ENCODE data around the gene UNC50.

Gene UNC50

DNA sequence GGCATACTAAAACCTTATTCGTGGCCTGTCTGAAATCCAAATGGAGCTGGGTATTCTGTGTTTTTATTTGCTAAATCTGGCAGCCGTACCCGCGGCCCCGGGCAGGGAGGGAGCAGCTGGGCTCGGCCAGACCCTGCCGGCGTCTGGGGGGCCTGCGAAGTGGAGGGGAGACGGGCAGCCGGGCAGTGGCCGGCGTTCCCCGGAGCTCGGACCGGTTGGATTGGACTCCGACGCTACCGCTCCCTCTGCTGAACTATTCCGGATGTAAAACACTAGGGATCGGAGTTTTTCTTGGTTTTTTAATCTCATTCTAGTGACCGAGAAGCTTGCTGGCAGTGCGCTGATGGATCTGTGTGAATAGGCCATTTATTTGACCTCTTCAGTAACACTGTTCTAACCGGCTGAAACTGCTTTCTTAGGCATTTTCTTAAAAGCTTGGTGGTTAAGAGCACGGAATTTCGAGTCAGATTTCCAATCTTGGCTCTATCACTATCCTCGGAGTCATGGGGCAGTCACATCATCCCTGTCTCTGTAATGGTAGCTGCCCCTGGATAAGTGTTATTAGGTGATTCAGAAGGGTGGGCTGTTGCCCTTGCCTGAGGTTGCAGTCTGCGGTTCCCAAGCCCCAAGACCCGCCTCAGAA is 694 bp downstream of the UNC50 start:
- no peak for DNase-seq (ENCODE audit: low spot score)

- no peak for DNase-seq (ENCODE audit: low spot score)
Observed at GRCh38 chr2:98614024-98614739, 5.8 kb downstream of the UNC50 start.

DNA sequence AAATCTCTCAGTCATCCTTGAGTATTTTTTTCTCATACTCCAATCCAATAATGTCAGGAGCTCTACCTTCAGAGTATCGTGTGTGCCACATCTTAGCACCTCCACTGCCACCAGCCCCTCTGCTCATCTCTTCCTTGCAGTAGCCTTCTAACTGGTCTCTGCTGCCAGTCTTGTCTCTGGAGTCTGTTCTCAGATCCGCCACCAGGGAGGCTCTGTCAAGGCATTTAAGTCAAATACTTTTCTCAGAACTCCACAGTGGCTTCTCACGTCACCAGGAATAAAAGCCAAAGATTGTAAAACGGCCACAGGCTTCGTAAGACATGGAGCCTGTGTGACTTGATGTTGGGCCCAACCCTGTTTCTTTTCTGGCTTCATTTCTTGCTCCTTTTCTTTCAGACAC is 7.1 kb downstream of the UNC50 start:
- DNase-seq (ENCODE audit: low spot score): no peak

DNA sequence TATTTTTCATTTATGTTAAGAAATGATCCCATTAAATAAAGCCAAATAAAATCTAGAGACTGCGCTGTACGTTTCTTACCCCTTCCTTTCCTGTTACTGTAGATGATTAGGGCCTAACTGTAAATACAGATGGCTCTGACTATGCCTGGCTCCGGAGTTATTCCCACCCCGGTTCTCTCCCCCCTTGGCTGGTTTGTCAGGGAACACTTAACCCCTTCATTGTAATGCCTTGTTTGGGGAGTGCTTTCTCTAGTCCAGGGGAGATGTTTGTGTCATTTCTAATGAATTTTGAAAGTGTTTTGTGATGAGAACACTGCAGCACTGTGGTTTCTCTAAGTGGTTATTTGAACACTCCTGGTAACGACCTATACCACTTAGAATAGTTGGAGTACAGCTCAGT is 8.8 kb downstream of the UNC50 start:
- DNase-seq (ENCODE audit: low spot score): no peak

- no peak for DNase-seq (ENCODE audit: low spot score)
Observed at GRCh38 chr2:98623657-98624056, 15.3 kb downstream of the UNC50 start.

DNA sequence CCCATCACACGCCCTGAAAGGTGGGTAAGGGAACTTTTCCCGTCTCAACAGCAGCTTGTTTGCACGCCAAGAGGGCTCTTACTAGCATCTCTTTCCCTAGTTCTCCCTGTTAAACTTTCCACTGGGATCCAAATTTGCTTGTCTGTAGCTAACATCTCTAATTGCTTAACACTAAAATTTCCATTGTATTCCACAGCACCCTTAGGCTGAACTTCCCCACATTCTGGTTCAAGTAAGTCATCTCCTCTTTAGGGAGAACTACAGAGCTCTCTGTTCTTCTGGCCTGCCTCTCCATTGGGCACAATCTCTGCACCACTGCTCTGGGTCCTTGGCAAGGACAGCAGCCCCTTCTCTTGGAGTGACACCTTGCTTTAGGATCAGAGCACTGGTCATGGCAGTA is 24.0 kb downstream of the UNC50 start:
- DNase-seq (ENCODE audit: low spot score): no peak

GRCh38 chr2:98634406-98635092 is 26.2 kb downstream of the UNC50 start:
- peak; percentile 63 for DNase-seq (ENCODE audit: low spot score)

DNA sequence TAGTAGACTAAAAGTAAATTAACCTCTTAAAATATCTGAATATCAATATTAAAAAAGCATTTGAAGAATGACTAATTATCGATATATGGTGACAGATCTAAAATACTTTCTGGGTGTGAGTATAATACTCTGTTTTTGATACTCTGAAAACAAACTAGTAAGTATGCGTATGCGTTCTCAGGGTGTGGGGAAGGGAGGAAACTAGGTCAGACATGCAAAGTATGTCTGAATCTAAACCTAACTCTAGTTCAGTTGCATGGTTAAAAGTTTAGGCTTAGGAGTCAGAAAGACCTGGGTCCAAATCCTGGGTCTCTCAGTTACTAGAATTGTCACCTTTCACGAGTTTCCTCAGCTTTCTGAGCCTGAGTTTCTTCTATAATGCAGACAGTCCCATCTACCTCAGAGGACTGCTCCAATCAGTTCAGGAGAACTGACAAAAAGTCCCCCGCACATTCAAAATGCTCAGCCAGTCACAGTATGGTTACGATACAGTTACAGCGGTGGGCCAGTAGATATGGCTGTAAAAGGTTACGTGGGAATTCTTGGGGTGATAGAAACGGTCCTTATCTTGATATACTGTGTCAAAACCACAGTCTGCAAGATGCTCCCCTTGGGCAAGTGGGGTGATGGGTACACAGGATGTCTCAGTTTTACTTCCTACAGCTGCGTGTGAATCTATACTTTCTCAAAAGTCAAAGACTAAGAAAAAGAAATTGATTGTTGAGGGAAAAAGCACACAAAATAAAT is 29.2 kb downstream of the UNC50 start:
- peak; percentile 67 for DNase-seq (ENCODE audit: low spot score)

DNA sequence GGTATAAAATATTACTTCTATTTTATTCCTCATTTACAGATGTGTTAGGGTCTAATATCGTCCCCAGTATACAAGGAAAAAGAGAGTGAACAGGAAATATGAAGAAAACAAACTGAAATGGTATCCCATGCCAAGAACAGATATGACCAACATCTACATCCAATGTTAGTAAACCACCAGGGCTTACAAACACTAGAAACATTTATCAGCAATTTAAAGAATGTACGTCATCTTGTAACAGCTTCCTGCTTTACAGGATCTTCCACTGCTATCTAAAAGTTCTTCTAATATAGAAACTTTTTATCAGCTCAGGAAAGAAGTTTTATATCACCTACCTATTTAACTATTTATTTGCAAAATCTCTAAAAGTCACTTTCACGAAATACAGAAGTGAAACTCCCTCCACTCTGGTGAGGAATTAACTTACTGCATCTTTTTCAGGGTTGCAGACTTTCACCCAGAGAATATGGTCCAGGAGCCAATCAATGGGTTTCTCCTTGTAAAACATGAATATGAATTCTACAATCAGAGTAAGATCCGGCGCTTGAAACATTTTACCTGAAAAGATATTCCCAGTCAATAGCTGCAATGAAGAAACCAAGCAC is 35.2 kb downstream of the UNC50 start:
- DNase-seq (ENCODE audit: low spot score): no peak

GRCh38 chr2:98647636-98648035 is 39.2 kb downstream of the UNC50 start:
- no peak for DNase-seq (ENCODE audit: low spot score)

DNA sequence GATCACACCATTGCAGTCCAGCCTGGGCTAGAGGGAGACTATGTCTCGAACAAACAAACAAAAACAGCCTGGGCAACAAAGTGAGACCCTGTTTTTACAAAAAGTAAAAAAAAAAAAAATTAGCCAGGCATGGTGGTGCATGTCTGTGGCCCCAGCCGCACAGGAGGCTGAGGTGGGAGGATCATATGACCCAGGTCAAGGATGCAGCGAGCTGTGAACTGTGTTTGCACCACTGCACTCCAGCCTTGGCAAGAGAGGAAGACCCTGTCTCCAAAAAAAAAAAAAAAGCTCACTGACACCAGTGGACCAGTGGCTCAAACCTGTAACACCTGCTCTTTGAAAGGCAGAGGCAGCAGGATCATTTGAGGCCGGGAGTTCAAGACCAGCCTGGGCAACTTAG is 40.1 kb downstream of the UNC50 start:
- DNase-seq (ENCODE audit: low spot score): no peak

- peak; percentile 91 for DNase-seq (ENCODE audit: low spot score)
Observed at GRCh38 chr2:98649135-98649991, 41.0 kb downstream of the UNC50 start.

- no peak for DNase-seq (ENCODE audit: low spot score)
Observed at GRCh38 chr2:98649992-98650375, 41.6 kb downstream of the UNC50 start.

- DNase-seq (ENCODE audit: low spot score): no peak
Observed at GRCh38 chr2:98650998-98651397, 42.6 kb downstream of the UNC50 start.

DNA sequence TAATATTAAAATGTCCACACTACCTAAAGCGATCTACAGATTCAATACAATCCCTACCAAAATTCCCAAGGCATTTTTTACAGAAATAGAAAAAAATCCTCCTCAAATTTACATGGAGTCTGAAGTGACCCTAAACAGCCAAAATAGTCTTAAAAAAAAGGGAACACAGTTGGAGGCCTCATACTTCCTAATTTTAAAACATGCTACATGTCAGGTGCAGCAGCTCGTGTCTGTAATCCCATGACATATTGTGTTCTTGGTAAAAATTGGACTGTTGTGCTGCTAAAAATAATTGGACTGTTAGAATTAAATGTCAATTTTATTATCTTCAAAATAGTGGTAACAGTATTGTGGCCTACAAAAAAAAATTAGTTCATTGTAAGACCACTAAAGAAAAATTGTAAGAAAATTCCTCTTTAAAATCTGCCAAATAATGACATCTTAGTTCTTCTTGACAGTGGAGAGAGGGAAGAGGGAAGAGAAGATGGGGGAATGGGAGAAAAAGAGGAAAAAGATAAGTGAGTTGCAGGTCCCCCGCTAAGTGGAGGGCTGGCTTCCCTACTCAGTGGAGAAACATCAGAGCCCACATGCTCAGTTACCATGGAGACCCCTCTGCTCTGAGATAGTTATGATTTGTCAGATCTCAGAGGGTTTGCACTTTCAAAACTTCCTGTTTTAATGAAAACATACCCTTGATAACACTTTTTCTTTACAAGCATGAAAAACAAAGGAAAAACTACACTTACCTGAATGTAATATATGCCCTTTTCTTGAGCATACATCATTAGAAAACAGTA is 46.5 kb downstream of the UNC50 start:
- DNase-seq (ENCODE audit: low spot score): peak; percentile 60

GRCh38 chr2:98656800-98657199 is 48.4 kb downstream of the UNC50 start:
- peak; percentile 48 for DNase-seq (ENCODE audit: low spot score)

DNA sequence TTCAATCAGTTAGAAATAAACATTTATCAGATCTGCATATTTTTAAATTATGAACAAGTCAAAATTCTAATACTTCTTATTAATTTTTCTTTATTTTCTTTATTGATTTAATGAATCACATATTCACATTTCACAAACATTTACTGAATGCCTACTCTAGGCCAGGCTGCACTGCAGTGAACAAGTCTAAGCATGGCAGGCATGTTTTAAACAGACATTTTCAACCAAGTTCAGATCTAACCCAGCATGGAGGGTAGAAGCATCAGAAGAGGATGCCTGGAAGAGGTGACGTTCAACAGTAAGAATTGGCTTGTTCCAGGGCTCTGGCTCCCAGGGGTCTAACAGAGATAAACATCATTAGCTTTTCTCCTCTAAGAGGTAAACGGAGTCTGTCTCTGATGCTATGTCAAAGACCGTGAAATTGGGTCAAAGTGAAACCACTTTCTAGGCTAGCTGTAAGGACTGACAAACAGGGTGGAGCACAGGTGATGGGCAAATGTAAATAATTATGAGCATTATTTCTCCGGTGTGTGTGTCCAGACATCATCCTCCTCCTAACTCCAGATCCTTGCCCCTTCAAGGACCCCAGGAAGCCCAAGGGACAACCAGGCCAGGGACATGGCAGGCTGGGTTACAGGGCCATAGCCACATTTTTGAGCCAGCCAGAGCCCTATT is 50.6 kb downstream of the UNC50 start:
- peak; percentile 16 for DNase-seq (ENCODE audit: low spot score)

DNA sequence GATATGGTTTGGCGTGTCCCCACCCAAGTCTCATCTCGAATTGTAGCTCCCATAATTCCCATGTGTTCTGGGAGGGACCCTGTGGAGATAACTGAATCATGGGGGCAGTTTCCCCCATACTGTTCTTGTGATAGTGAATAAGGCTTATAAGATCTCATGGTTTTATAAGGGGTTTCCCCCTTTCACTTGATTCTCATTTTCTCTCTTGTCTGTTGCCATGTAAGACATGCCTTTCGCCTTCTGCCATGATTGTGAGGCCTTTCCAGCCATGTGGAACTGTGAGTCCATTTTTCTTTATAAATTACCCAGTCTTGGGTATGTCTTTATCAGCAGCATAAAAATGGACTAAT is 51.1 kb downstream of the UNC50 start:
- DNase-seq (ENCODE audit: low spot score): peak; percentile 30

DNA sequence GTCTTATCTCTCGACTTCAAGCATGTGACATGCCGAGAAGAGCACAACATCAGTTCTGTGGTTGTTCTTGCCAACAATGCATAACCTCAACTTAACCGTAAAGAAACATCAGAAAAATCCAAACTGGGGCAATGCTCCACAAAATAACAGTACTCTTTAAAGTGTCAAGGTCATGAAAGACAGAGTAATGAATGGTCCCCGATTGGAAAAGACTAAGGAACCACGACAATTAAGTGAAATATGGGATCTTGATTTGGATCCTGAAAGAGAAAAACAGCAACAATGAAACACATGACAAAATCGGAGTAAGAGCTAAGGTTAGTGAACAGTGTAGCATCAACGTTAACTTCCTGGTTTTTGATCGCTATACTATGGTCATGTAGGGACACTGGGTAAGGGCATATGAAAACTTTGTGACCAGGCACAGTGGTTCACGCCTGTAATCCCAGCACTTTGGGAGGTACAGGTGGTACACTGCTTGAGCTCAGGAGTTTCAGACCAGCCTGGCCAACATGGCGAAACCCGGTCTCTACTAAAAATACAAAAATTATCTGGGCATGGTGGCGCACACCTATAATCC is 55.2 kb downstream of the UNC50 start:
- DNase-seq (ENCODE audit: low spot score): peak; percentile 46

DNA sequence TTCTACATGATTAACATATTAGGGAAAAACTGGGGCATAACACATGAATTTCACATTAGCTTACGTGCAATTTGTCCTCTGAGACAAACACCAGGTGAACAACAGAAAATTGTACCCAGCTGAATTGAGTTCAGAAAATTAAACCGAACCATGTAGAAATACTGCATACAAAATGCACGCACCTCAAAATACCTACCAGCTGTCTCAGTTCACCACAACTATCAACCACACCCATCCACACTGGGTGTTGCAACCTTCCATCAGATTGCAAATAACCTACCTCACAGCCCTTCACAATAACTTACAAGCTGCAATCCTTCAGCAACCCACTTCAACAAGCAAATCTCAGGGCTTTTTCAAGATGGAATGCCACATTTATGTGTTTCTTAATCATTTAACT is 55.9 kb downstream of the UNC50 start:
- peak; percentile 70 for DNase-seq (ENCODE audit: low spot score)
